Astrocyte (in vitro differentiated cells and primary cell): ENCODE data around the gene CFAP74. TPM values are rescaled to one million over a fixed set of nuclear protein-coding genes. Genes with fewer than 3 reads are reported as not detected.

Experiments
- DNase-seq: peaks from one replicate; pipeline ENCODE4 v3.0.0-alpha.2; 2010; ENCODE audit warnings: low read depth
- FAIRE-seq: peaks from 2 replicates; lab custom pipeline; 2011; peaks lifted over from hg19 to GRCh38; lab: Jason Lieb, UNC
- H2AFZ ChIP-seq: 2 replicates; pipeline ENCODE4 v1.6.0; 2012; ENCODE audit warnings: low read depth, low read length, inconsistent platforms
- H3K27ac ChIP-seq: 2 replicates; pipeline ENCODE4 v1.5.1; 2011; ENCODE audit warnings: low read depth, low read length, inconsistent platforms
- H3K27me3 ChIP-seq: 2 replicates; pipeline ENCODE4 v1.6.0; 2011; ENCODE audit warnings: low read length, inconsistent platforms; ENCODE audit not compliant: insufficient read depth
- H3K36me3 ChIP-seq: 2 replicates; pipeline ENCODE4 v1.5.1; 2011; ENCODE audit warnings: low read length, inconsistent platforms; ENCODE audit not compliant: insufficient read depth
- H3K4me1 ChIP-seq: 2 replicates; pipeline ENCODE4 v1.5.1; 2011; ENCODE audit warnings: low read length, inconsistent platforms; ENCODE audit not compliant: insufficient read depth
- H3K4me2 ChIP-seq: 2 replicates; pipeline ENCODE4 v1.6.0; 2012; ENCODE audit warnings: low read length, inconsistent platforms
- H3K4me3 ChIP-seq: 2 replicates; pipeline ENCODE4 v1.5.1; 2011; ENCODE audit warnings: low read depth, mild to moderate bottlenecking, low read length, inconsistent platforms; ENCODE audit not compliant: insufficient read depth
- H3K79me2 ChIP-seq: 2 replicates; pipeline ENCODE4 v1.6.0; 2012; ENCODE audit warnings: mild to moderate bottlenecking, low read length, inconsistent platforms; ENCODE audit not compliant: insufficient read depth
- H3K9ac ChIP-seq: 2 replicates; pipeline ENCODE4 v1.6.0; 2012; ENCODE audit warnings: mild to moderate bottlenecking, low read length, inconsistent platforms
- H3K9me3 ChIP-seq: 2 replicates; pipeline ENCODE4 v1.5.1; 2012; ENCODE audit warnings: low read depth, mild to moderate bottlenecking, low read length, inconsistent platforms; ENCODE audit not compliant: insufficient read depth
- H4K20me1 ChIP-seq: 2 replicates; pipeline ENCODE4 v1.6.0; 2012; ENCODE audit warnings: low read length, inconsistent platforms; ENCODE audit not compliant: insufficient read depth
- H3K27ac Mint-ChIP-seq: one replicate; pipeline ENCODE4 v1.8.0; 2021; ENCODE audit warnings: mild to moderate bottlenecking, mixed read lengths; ENCODE audit not compliant: unreplicated experiment
- H3K27me3 Mint-ChIP-seq: one replicate; pipeline ENCODE4 v1.8.0; 2021; ENCODE audit warnings: low read depth, mixed read lengths; ENCODE audit not compliant: unreplicated experiment
- H3K36me3 Mint-ChIP-seq: one replicate; pipeline ENCODE4 v1.8.0; 2021; ENCODE audit warnings: low read depth, mixed read lengths; ENCODE audit not compliant: unreplicated experiment
- H3K4me1 Mint-ChIP-seq: one replicate; pipeline ENCODE4 v1.8.0; 2021; ENCODE audit warnings: low read depth, mixed read lengths; ENCODE audit not compliant: unreplicated experiment
- H3K4me3 Mint-ChIP-seq: one replicate; pipeline ENCODE4 v1.8.0; 2021; ENCODE audit warnings: mild to moderate bottlenecking, moderate library complexity, mixed read lengths; ENCODE audit not compliant: unreplicated experiment
- H3K9me3 Mint-ChIP-seq: one replicate; pipeline ENCODE4 v1.8.0; 2021; ENCODE audit warnings: mild to moderate bottlenecking, mixed read lengths; ENCODE audit not compliant: unreplicated experiment
- CTCF ChIP-seq: IDR thresholded peaks from 2 replicates; pipeline ENCODE4 v1.5.1; 2011; ENCODE audit warnings: low read depth, mild to moderate bottlenecking, inconsistent platforms, low read length, moderate library complexity; ENCODE audit not compliant: insufficient read depth
- EZH2 ChIP-seq: IDR thresholded peaks from 2 replicates; pipeline ENCODE4 v1.6.1; 2012; ENCODE audit warnings: mild to moderate bottlenecking, low read length, inconsistent platforms; ENCODE audit not compliant: insufficient read depth
- total RNA-seq: library from RNA; stranded (reverse); gene quantifications from 2 replicates; pipeline ENCODE4 v1.2.1, GENCODE V29; 2021

Gene CFAP74
- total RNA-seq, 1 donor from 2014 or later: not detected

DNA sequence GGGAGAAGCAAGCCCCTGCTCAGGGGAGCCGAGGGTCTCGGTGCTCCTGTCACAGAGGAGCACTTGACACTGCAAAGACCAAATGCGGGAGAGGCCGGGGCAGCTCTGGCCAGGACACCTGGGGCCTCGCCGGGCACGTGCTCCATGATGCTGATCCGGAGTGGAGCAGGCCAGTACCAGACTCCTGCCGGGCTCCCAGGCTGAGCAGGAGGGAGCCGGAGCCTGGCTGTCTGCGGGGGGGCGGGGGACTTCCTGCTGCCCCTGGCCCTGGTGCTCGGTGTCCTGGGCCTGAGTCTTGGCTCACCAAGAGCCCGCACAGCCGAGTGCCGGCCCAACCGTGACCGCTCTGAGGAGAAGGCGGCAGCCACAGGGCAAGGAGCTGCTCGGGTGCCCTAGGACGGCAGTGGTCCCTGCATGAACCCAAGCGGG is 46.0 kb downstream of the CFAP74 start:
- Mint-ChIP-seq H3K9me3 (peaks cover 2% of the 10 kb centered on the region), H3K4me3 (no peak overlapping the region), H3K27ac (no peak overlapping the region), H3K4me1 (peaks cover 12% of the 10 kb centered on the region), H3K27me3 (peaks cover 15% of the 10 kb centered on the region), H3K36me3 (no peaks in the 10 kb centered on the region)
- Histone ChIP-seq H3K4me3 (no peak overlapping the region), H2AFZ (no peak overlapping the region), H4K20me1 (no peaks in the 10 kb centered on the region), H3K9me3 (no peaks in the 10 kb centered on the region), H3K79me2 (no peaks in the 10 kb centered on the region), H3K4me2 (no peak overlapping the region), H3K9ac (no peak overlapping the region), H3K27me3 (peaks cover 5% of the 10 kb centered on the region), H3K36me3 (no peaks in the 10 kb centered on the region), H3K27ac (no peak overlapping the region), H3K4me1 (peaks cover 3% of the 10 kb centered on the region)
- TF ChIP-seq EZH2 (no peak), CTCF (no peak)
- no peak for DNase-seq
- FAIRE-seq: no peak

DNA sequence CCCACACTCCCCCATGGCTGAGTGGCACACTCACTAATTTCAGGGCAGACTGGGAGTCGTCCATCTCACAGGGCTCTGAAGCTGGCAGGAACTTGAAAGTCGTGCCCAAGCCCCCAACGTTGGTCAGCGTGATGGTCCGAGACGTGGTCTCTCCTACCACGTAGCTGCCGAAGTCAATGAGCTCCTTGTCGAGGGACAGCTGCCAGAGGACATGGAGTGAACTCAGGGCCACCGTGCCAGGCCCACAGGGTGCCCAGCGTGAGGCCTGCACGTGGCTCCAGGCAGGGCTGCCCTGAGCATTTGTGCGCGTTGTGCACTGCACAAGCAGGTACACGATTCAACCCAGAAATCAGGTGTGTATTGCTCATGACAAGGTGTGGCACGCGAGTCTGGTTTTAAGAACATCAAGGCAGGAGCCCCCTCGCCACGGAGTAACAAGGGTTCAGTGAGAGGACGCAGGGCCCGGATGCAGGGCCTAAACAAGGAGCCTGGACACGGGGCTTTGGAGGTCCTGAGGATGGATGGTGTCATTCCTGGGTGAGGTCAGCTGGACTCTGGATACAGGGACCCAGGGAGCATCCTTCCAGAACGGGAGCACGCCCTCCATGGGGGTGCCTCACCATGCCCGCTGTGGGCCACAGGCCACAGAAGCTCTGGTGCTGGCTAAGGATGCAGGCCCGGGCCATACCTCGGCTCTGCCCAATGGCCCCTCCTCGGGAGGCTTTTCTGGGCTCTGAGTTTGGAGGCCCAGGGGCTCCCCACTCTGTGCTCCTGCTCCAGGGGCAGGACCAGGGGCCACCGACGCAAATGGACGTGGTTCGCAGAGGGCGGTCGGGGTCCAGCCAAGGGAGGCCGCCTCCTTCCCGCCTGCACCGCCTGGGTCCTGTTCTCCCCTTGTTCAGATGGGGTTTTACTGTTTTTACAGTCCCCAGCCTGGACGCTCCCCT is 46.7 kb downstream of the CFAP74 start:
- Histone ChIP-seq H3K9me3 (no peaks in the 10 kb centered on the region), H3K4me1 (peaks cover 3% of the 10 kb centered on the region), H3K4me2 (no peak overlapping the region), H3K27me3 (peaks cover 5% of the 10 kb centered on the region), H3K4me3 (no peak overlapping the region), H3K36me3 (no peaks in the 10 kb centered on the region), H4K20me1 (no peaks in the 10 kb centered on the region), H2AFZ (no peak overlapping the region), H3K79me2 (no peaks in the 10 kb centered on the region), H3K27ac (no peak overlapping the region), H3K9ac (no peak overlapping the region)
- FAIRE-seq: no peak
- Mint-ChIP-seq H3K27me3 (peaks cover 15% of the 10 kb centered on the region), H3K27ac (no peak overlapping the region), H3K36me3 (no peaks in the 10 kb centered on the region), H3K9me3 (peaks cover 2% of the 10 kb centered on the region), H3K4me3 (no peak overlapping the region), H3K4me1 (peaks cover 11% of the 10 kb centered on the region)
- DNase-seq: no peak
- no peak for TF ChIP-seq CTCF
- TF ChIP-seq EZH2: no peak

- DNase-seq (no peak), FAIRE-seq (no peak)
- Histone ChIP-seq H3K9me3 (no peaks in the 10 kb centered on the region), H3K79me2 (no peaks in the 10 kb centered on the region), H3K27me3 (peaks cover 5% of the 10 kb centered on the region), H3K4me3 (no peak overlapping the region), H3K27ac (no peak overlapping the region), H3K9ac (no peak overlapping the region), H2AFZ (no peak overlapping the region), H3K4me2 (no peak overlapping the region), H4K20me1 (no peaks in the 10 kb centered on the region), H3K4me1 (peaks cover 3% of the 10 kb centered on the region), H3K36me3 (no peaks in the 10 kb centered on the region)
- Mint-ChIP-seq H3K4me3 (no peak overlapping the region), H3K4me1 (peaks cover 6% of the 10 kb centered on the region), H3K27me3 (peaks cover 15% of the 10 kb centered on the region), H3K27ac (no peak overlapping the region), H3K36me3 (no peaks in the 10 kb centered on the region), H3K9me3 (peaks cover 2% of the 10 kb centered on the region)
- TF ChIP-seq CTCF (no peak), EZH2 (no peak)
Observed at GRCh38 chr1:1956101-1956500, 47.5 kb downstream of the CFAP74 start.
